Ectodermal cell (in vitro differentiated cells): ENCODE results near the gene NFE2L1.
"Not testable (repeated sequence)": the region's sequence is repeated elsewhere in the genome, so short reads cannot be mapped to it uniquely, and the experiment has no call there.

Source experiments
- H3K27ac ChIP-seq: 2 replicates; pipeline ENCODE4 v1.7.0; 2013; ENCODE audit warnings: mild to moderate bottlenecking, low read depth, low read length; ENCODE audit not compliant: insufficient read depth, poor library complexity, severe bottlenecking
- H3K27me3 ChIP-seq: 2 replicates; pipeline ENCODE4 v1.7.0; 2013; ENCODE audit warnings: mild to moderate bottlenecking, low read length; ENCODE audit not compliant: insufficient read depth, control insufficient read depth, poor library complexity, severe bottlenecking
- H3K36me3 ChIP-seq: one replicate; pipeline ENCODE4 v1.7.0; 2013; ENCODE audit warnings: low read length; ENCODE audit not compliant: control insufficient read depth, insufficient read depth
- H3K4me1 ChIP-seq: one replicate; pipeline ENCODE4 v1.7.0; 2013; ENCODE audit warnings: low read length; ENCODE audit not compliant: control insufficient read depth, insufficient read depth
- H3K4me3 ChIP-seq: 2 replicates; pipeline ENCODE4 v1.7.0; 2013; ENCODE audit warnings: low read depth, low read length, control low read depth; ENCODE audit not compliant: insufficient read depth
- H3K9me3 ChIP-seq: 2 replicates; pipeline ENCODE4 v1.7.0; 2013; ENCODE audit warnings: mild to moderate bottlenecking, low read length, moderate library complexity; ENCODE audit not compliant: control insufficient read depth
- WGBS, 2 experiments: methylation state at CpG; one replicate each; pipeline ENCODE4 v1.1.7; 2013; ENCODE audit warnings: missing lambda C conversion rate in 2 of 2; 5-methylcytosine and 5-hydroxymethylcytosine counted together

The NFE2L1 gene

GRCh38 chr17:48030531-48030930 is 17.6 kb upstream of the NFE2L1 start:
- Histone ChIP-seq H3K4me3 (no peak overlapping the region), H3K27me3 (peaks cover 12% of the 10 kb centered on the region), H3K4me1 (peaks cover 13% of the 10 kb centered on the region), H3K27ac (no peak overlapping the region), H3K36me3 (no peaks in the 10 kb centered on the region), H3K9me3 (peaks cover 2% of the 10 kb centered on the region)
- WGBS, 2 experiments = 86 to 89% methylated on average over 5 of the region's 5 CpGs

GRCh38 chr17:48031966-48032365 is 16.2 kb upstream of the NFE2L1 start:
- Histone ChIP-seq H3K9me3 (peaks cover 2% of the 10 kb centered on the region), H3K27me3 (peaks cover 16% of the 10 kb centered on the region), H3K4me3 (no peak overlapping the region), H3K4me1 (peaks cover under 1% of the 10 kb centered on the region), H3K36me3 (no peaks in the 10 kb centered on the region), H3K27ac (no peak overlapping the region)
- 86% methylated on average over 6 of the region's 6 CpGs for WGBS, 2 experiments

- H3K27me3 ChIP-seq = peaks cover 40% of the 10 kb centered on the region
- not testable (repeated sequence) for H3K4me1 ChIP-seq, H3K4me3 ChIP-seq, H3K36me3 ChIP-seq, H3K9me3 ChIP-seq, H3K27ac ChIP-seq
- WGBS, 2 experiments = 85 to 87% methylated on average over 11 to 12 of the region's 12 CpGs
Observed at GRCh38 chr17:48034734-48035133, 13.4 kb upstream of the NFE2L1 start.

GRCh38 chr17:48036693-48037035 is 11.5 kb upstream of the NFE2L1 start:
- 75 to 82% methylated on average over 6 of the region's 6 CpGs for WGBS, 2 experiments
- H3K4me1 ChIP-seq = no peaks in the 10 kb centered on the region
- no peaks in the 10 kb centered on the region for H3K36me3 ChIP-seq
- peaks cover 40% of the 10 kb centered on the region for H3K27me3 ChIP-seq
- H3K27ac ChIP-seq = no peak overlapping the region
- peak overlapping the region; percentile 46 for H3K4me3 ChIP-seq
- peaks cover 2% of the 10 kb centered on the region for H3K9me3 ChIP-seq

GRCh38 chr17:48037036-48037837 is 10.9 kb upstream of the NFE2L1 start, which contains the start of gene COPZ2:
COPZ2 (minus strand) TSS chr17:48037797; CDS start chr17:48037777, 20 bp downstream.
- Histone ChIP-seq H3K9me3 (peaks cover 2% of the 10 kb centered on the region), H3K36me3 (no peaks in the 10 kb centered on the region), H3K27ac (no peak within 1 kb of the TSS), H3K4me3 (peak within 1 kb of the TSS; percentile 46), H3K4me1 (no peaks in the 10 kb centered on the region), H3K27me3 (peaks cover 36% of the 10 kb centered on the region)
- 8 to 9% methylated on average over 73 of the region's 73 CpGs for WGBS, 2 experiments

GRCh38 chr17:48037838-48038323 is 10.3 kb upstream of the NFE2L1 start:
- Histone ChIP-seq H3K27ac (no peak overlapping the region), H3K4me3 (no peak overlapping the region), H3K36me3 (no peaks in the 10 kb centered on the region), H3K9me3 (peaks cover 2% of the 10 kb centered on the region), H3K27me3 (peaks cover 36% of the 10 kb centered on the region), H3K4me1 (no peaks in the 10 kb centered on the region)
- 9% methylated on average over 19 of the region's 19 CpGs for WGBS, 2 experiments

GRCh38 chr17:48038687-48039086 is 9.5 kb upstream of the NFE2L1 start:
- Histone ChIP-seq H3K9me3 (peaks cover 2% of the 10 kb centered on the region), H3K27me3 (peaks cover 36% of the 10 kb centered on the region), H3K27ac (no peak overlapping the region), H3K4me3 (no peak overlapping the region), H3K36me3 (no peaks in the 10 kb centered on the region), H3K4me1 (no peaks in the 10 kb centered on the region)
- WGBS, 2 experiments = 87 to 90% methylated on average over 2 of the region's 2 CpGs

- Histone ChIP-seq H3K27ac (no peak overlapping the region), H3K4me1 (peaks cover 7% of the 10 kb centered on the region), H3K36me3 (no peaks in the 10 kb centered on the region), H3K9me3 (no peaks in the 10 kb centered on the region), H3K4me3 (no peak overlapping the region), H3K27me3 (peaks cover 13% of the 10 kb centered on the region)
- 92% methylated on average over 2 of the region's 2 CpGs for WGBS, 2 experiments
Observed at GRCh38 chr17:48043176-48043575, 5.0 kb upstream of the NFE2L1 start.

GRCh38 chr17:48044851-48045250 is 3.3 kb upstream of the NFE2L1 start:
- Histone ChIP-seq H3K27ac (no peak overlapping the region), H3K9me3 (no peaks in the 10 kb centered on the region), H3K36me3 (no peaks in the 10 kb centered on the region), H3K27me3 (no peaks in the 10 kb centered on the region), H3K4me1 (peaks cover 11% of the 10 kb centered on the region), H3K4me3 (no peak overlapping the region)
- 88 to 96% methylated on average over 4 of the region's 4 CpGs for WGBS, 2 experiments

- Histone ChIP-seq H3K27ac (no peak overlapping the region), H3K4me3 (no peak overlapping the region)
Observed at GRCh38 chr17:48045316-48046001, 2.7 kb upstream of the NFE2L1 start.

More at GRCh38 chr17:48045316-48046001, 2.7 kb upstream of the NFE2L1 start:
- H3K36me3 ChIP-seq = peaks cover under 1% of the 10 kb centered on the region
- H3K9me3 ChIP-seq = no peaks in the 10 kb centered on the region
- WGBS, 2 experiments = 73 to 74% methylated on average over 8 of the region's 8 CpGs
- no peaks in the 10 kb centered on the region for H3K27me3 ChIP-seq
- H3K4me1 ChIP-seq = peaks cover 17% of the 10 kb centered on the region
